Neural cell (in vitro differentiated cells): Measurements from ENCODE around the gene CEACAM5.

ENCODE experiments used
- EZH2 ChIP-seq: fragments of 200-600, 300-800 bp; shearing (Covaris generic), sonication (generic); IDR thresholded peaks from 2 replicates; pipeline ENCODE4 v1.6.1; 2014; ENCODE audit warnings: antibody characterized with exemption, low read length, borderline replicate concordance, mild to moderate bottlenecking; ENCODE audit not compliant: insufficient read depth, poor library complexity, severe bottlenecking
- MXI1 ChIP-seq: fragments of 450-650 bp; conservative IDR thresholded peaks from 2 replicates; pipeline ENCODE4 v1.6.1; 2014; ENCODE audit warnings: antibody characterized with exemption, mild to moderate bottlenecking; ENCODE audit not compliant: poor library complexity, severe bottlenecking
- POLR2AphosphoS5 ChIP-seq: IDR thresholded peaks from 2 replicates; pipeline ENCODE4 v1.6.1; 2012
- TF ChIP-seq, protein P1 (sequence below): fragments of 450-650 bp; IDR thresholded peaks from 2 replicates; pipeline ENCODE4 v1.5.1; 2014; ENCODE audit warnings: antibody characterized with exemption, mild to moderate bottlenecking, moderate library complexity; ENCODE audit not compliant: poor library complexity, severe bottlenecking
- TF ChIP-seq, protein P2 (sequence below): IDR thresholded peaks from 2 replicates; pipeline ENCODE4 v1.6.1; 2012; ENCODE audit warnings: borderline replicate concordance

- no peak for TF ChIP-seq EZH2
- TF ChIP-seq, protein P1, sequence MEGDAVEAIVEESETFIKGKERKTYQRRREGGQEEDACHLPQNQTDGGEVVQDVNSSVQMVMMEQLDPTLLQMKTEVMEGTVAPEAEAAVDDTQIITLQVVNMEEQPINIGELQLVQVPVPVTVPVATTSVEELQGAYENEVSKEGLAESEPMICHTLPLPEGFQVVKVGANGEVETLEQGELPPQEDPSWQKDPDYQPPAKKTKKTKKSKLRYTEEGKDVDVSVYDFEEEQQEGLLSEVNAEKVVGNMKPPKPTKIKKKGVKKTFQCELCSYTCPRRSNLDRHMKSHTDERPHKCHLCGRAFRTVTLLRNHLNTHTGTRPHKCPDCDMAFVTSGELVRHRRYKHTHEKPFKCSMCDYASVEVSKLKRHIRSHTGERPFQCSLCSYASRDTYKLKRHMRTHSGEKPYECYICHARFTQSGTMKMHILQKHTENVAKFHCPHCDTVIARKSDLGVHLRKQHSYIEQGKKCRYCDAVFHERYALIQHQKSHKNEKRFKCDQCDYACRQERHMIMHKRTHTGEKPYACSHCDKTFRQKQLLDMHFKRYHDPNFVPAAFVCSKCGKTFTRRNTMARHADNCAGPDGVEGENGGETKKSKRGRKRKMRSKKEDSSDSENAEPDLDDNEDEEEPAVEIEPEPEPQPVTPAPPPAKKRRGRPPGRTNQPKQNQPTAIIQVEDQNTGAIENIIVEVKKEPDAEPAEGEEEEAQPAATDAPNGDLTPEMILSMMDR: no peak
- TF ChIP-seq POLR2AphosphoS5: no peak
- TF ChIP-seq, protein P2, sequence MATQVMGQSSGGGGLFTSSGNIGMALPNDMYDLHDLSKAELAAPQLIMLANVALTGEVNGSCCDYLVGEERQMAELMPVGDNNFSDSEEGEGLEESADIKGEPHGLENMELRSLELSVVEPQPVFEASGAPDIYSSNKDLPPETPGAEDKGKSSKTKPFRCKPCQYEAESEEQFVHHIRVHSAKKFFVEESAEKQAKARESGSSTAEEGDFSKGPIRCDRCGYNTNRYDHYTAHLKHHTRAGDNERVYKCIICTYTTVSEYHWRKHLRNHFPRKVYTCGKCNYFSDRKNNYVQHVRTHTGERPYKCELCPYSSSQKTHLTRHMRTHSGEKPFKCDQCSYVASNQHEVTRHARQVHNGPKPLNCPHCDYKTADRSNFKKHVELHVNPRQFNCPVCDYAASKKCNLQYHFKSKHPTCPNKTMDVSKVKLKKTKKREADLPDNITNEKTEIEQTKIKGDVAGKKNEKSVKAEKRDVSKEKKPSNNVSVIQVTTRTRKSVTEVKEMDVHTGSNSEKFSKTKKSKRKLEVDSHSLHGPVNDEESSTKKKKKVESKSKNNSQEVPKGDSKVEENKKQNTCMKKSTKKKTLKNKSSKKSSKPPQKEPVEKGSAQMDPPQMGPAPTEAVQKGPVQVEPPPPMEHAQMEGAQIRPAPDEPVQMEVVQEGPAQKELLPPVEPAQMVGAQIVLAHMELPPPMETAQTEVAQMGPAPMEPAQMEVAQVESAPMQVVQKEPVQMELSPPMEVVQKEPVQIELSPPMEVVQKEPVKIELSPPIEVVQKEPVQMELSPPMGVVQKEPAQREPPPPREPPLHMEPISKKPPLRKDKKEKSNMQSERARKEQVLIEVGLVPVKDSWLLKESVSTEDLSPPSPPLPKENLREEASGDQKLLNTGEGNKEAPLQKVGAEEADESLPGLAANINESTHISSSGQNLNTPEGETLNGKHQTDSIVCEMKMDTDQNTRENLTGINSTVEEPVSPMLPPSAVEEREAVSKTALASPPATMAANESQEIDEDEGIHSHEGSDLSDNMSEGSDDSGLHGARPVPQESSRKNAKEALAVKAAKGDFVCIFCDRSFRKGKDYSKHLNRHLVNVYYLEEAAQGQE: no peak
- no peak for TF ChIP-seq MXI1
Observed at GRCh38 chr19:41745756-41746155, 37.3 kb downstream of the CEACAM5 start.
